ENCODE data around the gene ARHGAP27. TPM values are rescaled to one million over a fixed set of nuclear protein-coding genes. Genes with fewer than 3 reads are reported as not detected.

The ARHGAP27 gene
- total and polyA plus RNA-seq, 2 donors (not counting 1 experiment from before 2014, with no cell fraction given) = 0.57 to 3.3 TPM

DNA sequence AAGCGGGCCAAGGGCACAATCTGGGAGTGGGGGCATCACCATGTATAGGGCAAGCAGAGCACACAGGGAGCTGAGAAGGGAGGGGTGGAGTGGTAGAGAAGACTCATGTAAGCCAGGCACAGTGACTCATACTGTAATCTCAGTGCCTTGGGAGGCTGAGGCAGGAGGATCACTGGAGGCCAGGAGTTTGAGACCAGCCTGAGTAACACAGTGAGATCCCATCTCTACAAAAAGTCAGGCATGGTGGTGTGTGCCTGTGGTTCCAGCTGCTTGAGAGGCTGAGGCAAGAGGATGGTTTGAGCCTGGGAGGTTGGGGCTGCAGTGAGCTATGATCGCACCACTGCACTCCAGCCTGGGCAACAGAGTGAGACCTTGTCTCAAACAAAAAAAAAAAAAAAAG lies 40.8 kb downstream of the ARHGAP27 start:
- Histone ChIP-seq H3K4me3 (replicated peaks in 1 of 4; ENCODE audit: control extremely low read depth in 1 of 4, insufficient read depth in 1 of 4, low read depth in 3 of 4, low read length in 4 of 4) (no peak overlapping the region), H3K9me3 (ENCODE audit: control insufficient read depth, insufficient read depth, low read depth, low read length) (no peaks in the 10 kb centered on the region), H3K27ac (ENCODE audit: insufficient read depth, low read length) (no peak overlapping the region), H3K36me3 (ENCODE audit: control insufficient read depth, insufficient read depth, low read length) (no peaks in the 10 kb centered on the region), H3K4me1 (ENCODE audit: control insufficient read depth, extremely low read depth, insufficient read depth, low read length) (peaks cover 7% of the 10 kb centered on the region), H3K27me3 (ENCODE audit: control insufficient read depth, insufficient read depth, low read length) (peaks cover 8% of the 10 kb centered on the region), H4K20me1 (ENCODE audit: control insufficient read depth, extremely low read depth, insufficient read depth, low read length) (no peaks in the 10 kb centered on the region), H3K79me2 (ENCODE audit: control insufficient read depth, insufficient read depth, low read length) (no peaks in the 10 kb centered on the region), H3K9ac (ENCODE audit: insufficient read depth, low read length) (no peak overlapping the region), H3K4me2 (ENCODE audit: extremely low read depth, insufficient read depth, low read length) (no peak overlapping the region), H2AFZ (ENCODE audit: low read length) (no peak overlapping the region)
- TF ChIP-seq, protein P1, sequence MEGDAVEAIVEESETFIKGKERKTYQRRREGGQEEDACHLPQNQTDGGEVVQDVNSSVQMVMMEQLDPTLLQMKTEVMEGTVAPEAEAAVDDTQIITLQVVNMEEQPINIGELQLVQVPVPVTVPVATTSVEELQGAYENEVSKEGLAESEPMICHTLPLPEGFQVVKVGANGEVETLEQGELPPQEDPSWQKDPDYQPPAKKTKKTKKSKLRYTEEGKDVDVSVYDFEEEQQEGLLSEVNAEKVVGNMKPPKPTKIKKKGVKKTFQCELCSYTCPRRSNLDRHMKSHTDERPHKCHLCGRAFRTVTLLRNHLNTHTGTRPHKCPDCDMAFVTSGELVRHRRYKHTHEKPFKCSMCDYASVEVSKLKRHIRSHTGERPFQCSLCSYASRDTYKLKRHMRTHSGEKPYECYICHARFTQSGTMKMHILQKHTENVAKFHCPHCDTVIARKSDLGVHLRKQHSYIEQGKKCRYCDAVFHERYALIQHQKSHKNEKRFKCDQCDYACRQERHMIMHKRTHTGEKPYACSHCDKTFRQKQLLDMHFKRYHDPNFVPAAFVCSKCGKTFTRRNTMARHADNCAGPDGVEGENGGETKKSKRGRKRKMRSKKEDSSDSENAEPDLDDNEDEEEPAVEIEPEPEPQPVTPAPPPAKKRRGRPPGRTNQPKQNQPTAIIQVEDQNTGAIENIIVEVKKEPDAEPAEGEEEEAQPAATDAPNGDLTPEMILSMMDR (conservative IDR thresholded peaks at IDR 0.05 in 1 of 2, IDR thresholded peaks at IDR 0.05 in 1 of 2; ENCODE audit: low read depth in 1 of 2, low read length in 2 of 2) = no peak
- no peak for TF ChIP-seq EZH2 (IDR thresholded peaks at IDR 0.05; ENCODE audit: low read length, missing control alignments)
- no peak for DNase-seq (ENCODE audit: low read depth in 2 of 2)

DNA sequence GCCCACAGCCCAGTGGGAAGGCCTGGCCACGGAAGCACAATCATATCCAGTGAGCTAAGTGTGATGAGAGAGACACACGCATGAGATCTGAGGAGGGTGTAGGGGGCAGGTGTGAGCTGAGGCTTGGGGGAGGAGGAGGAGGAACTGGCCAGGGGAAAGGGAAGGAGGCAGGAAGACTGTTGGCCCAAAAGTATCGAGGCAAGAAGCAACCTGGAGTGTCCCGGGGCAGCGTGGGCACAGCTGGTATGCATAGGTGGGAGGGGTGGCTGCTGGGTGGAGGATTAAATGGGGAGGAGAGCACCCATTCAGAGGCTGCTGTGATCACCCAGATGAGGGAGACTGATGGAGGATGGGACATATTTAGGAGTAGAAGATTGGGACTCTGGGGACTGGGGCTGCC lies 41.4 kb downstream of the ARHGAP27 start:
- Histone ChIP-seq H3K9ac (ENCODE audit: insufficient read depth, low read length) (no peak overlapping the region), H3K4me3 (replicated peaks in 1 of 4; ENCODE audit: control extremely low read depth in 1 of 4, insufficient read depth in 1 of 4, low read depth in 3 of 4, low read length in 4 of 4) (no peak overlapping the region), H3K79me2 (ENCODE audit: control insufficient read depth, insufficient read depth, low read length) (no peaks in the 10 kb centered on the region), H4K20me1 (ENCODE audit: control insufficient read depth, extremely low read depth, insufficient read depth, low read length) (no peaks in the 10 kb centered on the region), H3K27ac (ENCODE audit: insufficient read depth, low read length) (no peak overlapping the region), H3K4me1 (ENCODE audit: control insufficient read depth, extremely low read depth, insufficient read depth, low read length) (peaks cover 7% of the 10 kb centered on the region), H3K36me3 (ENCODE audit: control insufficient read depth, insufficient read depth, low read length) (no peaks in the 10 kb centered on the region), H3K9me3 (ENCODE audit: control insufficient read depth, insufficient read depth, low read depth, low read length) (no peaks in the 10 kb centered on the region), H3K27me3 (ENCODE audit: control insufficient read depth, insufficient read depth, low read length) (peaks cover 8% of the 10 kb centered on the region), H2AFZ (ENCODE audit: low read length) (no peak overlapping the region), H3K4me2 (ENCODE audit: extremely low read depth, insufficient read depth, low read length) (no peak overlapping the region)
- no peak for DNase-seq (ENCODE audit: low read depth in 2 of 2)
- TF ChIP-seq, protein P1 (conservative IDR thresholded peaks at IDR 0.05 in 1 of 2, IDR thresholded peaks at IDR 0.05 in 1 of 2; ENCODE audit: low read depth in 1 of 2, low read length in 2 of 2) = no peak

DNA sequence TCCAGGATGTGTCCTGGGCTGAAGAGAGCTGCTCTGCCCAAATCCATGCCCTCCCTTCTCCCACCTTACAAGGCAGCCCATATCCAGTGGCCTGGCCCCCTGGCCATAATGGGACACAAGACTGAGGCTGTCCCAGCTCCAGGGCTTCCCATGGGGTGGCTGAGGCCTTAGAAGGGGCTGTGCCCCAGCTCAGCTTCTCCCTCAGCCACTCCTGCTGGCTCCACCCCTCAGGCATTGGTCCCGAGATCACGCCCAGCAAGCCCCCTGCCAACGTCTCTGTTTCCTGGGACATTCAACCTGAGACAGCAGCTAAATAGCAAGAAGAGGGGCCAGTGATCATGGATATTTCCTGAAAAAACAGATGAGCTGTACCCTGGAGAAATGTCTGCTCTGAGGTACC lies 43.3 kb downstream of the ARHGAP27 start:
- no peaks in the 10 kb centered on the region for H3K9me3 ChIP-seq (ENCODE audit: control insufficient read depth, insufficient read depth, low read depth, low read length)
- no peak overlapping the region for H3K27ac ChIP-seq (ENCODE audit: insufficient read depth, low read length)
- no peak overlapping the region for H3K4me2 ChIP-seq (ENCODE audit: extremely low read depth, insufficient read depth, low read length)
- no peaks in the 10 kb centered on the region for H3K4me1 ChIP-seq (ENCODE audit: control insufficient read depth, extremely low read depth, insufficient read depth, low read length)
- no peak overlapping the region for H2AFZ ChIP-seq (ENCODE audit: low read length)
- H3K4me3 ChIP-seq (replicated peaks in 1 of 4; ENCODE audit: control extremely low read depth in 1 of 4, insufficient read depth in 1 of 4, low read depth in 3 of 4, low read length in 4 of 4) = no peak overlapping the region
- H3K79me2 ChIP-seq (ENCODE audit: control insufficient read depth, insufficient read depth, low read length) = no peaks in the 10 kb centered on the region
- no peak overlapping the region for H3K9ac ChIP-seq (ENCODE audit: insufficient read depth, low read length)
- no peaks in the 10 kb centered on the region for H3K36me3 ChIP-seq (ENCODE audit: control insufficient read depth, insufficient read depth, low read length)
- no peak for DNase-seq (ENCODE audit: low read depth in 2 of 2)
- peaks cover 8% of the 10 kb centered on the region for H3K27me3 ChIP-seq (ENCODE audit: control insufficient read depth, insufficient read depth, low read length)
- no peaks in the 10 kb centered on the region for H4K20me1 ChIP-seq (ENCODE audit: control insufficient read depth, extremely low read depth, insufficient read depth, low read length)
- TF ChIP-seq EZH2 (IDR thresholded peaks at IDR 0.05; ENCODE audit: low read length, missing control alignments) = no peak
- TF ChIP-seq, protein P1 (conservative IDR thresholded peaks at IDR 0.05 in 1 of 2, IDR thresholded peaks at IDR 0.05 in 1 of 2; ENCODE audit: low read depth in 1 of 2, low read length in 2 of 2) = no peak
